ENCODE measurements around the gene EPS8L2.

Gene EPS8L2

DNA sequence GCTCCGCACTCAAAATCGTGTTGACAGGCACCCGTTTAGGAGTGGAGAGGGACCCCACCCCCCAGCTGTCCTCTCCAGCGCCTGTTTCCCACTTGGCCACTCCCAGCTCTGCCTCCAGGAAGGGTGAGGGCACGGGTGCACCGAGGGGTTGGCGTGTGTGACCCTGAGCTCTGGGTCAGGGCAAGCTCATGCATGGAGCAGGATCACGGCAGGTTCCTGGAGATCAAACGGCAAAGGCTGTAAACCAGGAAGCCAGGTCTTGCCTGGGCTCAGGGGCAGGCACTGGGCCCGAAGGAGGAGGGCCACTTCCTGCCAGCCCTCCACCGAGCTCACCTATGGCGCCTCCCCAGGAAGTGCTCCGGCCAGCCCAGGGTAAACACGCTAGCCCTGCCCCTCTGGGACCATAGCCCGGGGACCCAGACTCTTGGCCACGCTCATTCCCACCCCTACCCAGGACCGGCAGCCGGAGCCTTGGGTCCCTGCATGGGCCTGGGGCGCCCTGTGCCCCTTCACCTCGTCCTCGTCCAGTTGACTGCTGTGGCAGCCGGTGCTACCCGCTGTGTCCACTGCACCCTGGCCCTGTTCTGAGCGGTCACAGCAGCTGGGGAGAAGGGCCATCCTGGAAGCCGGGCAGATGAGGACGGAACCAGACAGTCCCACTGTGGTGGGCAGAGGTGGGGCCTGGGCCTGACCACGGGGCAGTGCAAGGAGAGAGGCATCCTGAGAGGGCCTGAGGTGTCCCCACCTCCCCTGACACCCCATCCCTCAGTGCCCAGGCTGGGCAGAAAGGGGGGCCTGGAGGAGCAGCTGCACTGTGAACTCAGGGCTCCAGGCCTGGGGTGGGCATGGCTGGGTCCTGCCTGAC, 1.0 kb upstream of the EPS8L2 start:
- no peak for DNase-seq

DNA sequence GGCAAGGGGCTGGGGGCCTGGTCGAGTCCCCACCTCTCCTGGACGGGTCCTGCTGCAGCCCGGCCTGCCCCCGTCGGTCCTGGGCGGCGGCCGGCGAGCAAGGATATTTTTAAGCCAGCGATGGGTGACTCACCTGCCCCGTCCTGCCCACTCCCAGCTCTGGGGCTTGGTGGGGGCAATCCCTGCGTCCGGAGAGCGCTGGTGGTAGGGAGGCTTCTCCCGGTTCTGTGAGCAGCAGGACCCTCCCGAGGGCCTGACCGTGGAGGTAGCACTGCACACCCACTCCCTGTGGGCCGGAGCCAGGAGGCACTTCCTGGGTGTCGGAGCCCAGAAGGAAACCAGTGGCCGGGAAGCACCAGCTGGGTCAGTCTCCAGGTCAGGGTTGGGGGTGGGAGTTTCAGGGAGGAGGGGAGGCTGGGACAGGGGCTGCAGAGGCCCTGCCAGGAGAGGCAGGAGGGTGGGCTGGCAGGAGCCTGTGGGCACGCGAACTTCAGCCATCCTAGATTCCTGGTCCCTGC, 467 bp downstream of the EPS8L2 start:
- no peak for DNase-seq

DNA sequence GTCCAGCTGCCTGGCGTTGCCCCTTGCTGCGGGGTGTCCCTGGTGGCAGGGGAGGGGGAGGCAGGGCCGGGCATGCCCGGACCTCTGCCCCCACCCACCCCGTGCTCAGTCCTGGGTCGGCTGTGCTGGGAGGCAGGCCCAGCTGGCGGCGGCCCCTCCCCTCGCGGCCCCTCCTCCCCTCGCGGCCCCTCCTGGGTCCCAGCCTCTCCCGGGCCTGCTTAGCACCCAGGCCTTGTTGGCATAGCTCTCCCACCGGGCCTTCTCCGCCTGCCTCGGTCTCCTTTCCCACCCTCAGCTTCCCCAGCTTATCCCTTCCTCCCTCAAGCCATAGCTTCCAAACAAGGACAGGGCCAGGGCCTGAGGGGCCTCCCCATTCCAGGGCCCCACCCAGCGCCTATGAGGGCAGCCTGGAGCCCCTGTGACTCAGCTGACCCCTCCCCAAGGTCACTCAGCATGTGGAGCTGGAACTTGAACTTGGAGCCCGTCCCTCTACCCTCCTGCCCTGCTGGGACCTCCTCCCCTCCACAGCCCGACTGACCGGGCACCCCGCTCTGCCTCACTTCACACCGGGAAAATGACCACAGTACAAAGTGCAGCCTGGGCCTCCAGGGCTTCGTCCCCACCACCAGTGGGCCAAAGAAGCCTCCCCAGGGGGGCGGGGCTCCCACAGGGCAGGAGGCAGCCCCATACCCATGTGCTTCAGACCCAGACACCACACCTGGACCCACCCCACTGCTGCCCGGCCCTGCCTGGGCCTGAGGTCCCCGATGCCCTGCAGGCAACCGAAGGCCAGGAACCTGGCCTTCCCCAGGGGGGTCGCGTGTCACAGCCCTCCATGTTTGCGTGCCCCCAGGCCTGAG, 1.2 kb downstream of the EPS8L2 start:
- no peak for DNase-seq

DNA sequence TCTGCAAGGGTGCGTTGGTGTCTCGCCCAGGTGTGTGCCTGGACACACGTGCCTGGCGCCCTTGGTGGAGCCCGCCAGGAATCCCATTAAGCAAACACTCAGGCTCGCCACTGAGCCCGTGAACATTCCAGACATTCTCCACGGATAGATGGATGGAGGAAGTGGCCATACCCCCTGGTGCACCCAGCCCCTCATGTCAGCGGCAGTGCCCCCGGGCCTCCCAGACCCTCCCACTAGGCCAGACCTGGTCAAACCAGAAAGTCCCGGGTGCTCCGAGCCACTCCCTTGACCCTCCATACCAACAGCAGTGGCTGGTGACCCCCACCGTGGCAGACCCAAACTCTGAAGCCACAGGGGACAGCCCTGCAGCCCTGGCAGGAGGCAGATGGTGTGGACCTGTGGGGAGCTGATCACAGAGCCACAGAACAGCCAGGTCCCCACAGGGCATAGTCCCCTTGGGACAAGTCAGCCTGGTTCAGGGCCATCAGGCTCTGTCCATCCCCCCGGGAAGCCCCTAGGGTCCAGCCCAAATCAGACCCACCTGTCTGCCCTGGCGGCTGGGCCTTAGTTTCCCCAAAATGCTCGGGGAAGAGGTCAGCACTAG, 1.9 kb downstream of the EPS8L2 start:
- no peak for DNase-seq

DNA sequence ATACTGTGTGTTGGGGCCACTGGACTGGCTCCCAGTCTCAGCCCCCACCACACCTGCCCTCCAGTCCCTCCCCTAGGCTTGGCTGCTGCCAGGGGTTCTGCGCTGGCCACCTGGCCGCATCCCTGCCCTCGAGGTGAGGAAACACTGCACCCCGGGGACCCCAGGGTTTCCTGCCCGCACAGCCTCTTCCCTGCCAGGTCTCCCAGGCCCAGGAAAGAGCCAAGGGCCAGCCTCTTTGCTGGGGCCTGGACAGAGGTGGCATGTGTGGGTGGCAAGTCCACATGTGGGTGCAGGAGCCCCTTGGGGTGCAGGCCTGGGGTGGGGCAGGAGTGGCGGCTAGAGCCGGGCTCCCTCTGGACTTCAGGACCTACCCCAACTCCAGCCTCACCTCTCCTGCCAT, 2.5 kb downstream of the EPS8L2 start:
- no peak for DNase-seq

DNA sequence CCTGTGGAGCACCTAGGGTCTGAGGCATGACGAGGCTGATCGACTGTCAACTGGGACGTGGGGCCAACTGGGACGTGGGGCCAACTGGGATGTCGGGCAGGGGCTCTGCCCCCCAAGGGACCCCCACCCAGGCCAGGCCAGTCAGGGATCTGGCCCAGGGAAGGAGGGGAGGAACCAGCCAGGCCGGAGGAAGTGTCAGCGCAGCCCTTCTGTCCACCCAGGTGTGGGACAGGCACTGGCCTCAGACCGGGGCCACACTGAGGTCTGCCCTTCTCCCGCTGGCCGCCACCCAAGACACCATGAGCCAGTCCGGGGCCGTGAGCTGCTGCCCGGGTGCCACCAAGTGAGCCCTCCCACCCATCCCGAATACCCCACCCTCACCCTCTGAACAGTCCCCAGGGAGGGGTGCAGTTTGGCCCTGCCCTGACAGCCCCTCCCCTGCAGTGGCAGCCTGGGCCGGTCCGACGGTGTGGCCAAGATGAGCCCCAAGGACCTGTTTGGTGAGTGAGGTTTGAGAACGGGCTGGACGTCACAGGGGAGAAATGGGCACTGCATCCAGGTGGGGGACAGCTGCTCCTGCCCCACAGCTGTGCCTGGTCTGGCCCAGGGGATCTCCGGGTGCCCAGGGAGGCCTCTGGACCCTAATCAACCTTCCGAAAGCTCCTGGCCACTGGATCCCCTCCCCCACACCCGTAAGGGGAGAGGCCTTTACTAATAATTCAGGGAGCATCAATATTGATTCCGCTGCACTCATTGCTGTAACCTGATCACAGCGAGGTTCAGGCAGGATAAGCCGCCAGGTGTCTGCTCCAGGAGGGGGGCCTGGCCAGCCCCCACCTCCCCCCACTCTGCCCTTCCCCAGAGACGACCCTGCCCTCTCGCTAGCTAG, 3.3 kb downstream of the EPS8L2 start:
- DNase-seq, result no peak

DNA sequence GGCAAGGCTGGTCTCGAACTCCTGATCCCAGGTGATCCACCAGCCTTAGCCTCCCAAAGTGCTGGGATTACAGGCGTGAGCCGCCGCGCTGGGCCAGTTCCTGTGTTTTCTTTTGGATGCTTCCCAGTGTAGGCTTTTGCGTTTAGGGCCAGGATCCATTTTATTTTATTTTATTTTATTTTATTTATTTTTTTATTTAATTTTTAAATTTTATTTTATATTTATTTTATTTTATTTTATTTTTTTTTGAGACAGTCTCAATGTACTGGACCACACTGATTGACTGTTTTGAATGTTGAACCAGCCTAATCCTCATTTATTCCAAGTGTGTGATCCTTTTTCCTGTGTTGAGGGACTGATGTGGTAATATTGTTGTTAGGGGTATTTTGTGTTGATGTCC, 8.4 kb downstream of the EPS8L2 start:
- DNase-seq, result no peak

DNA sequence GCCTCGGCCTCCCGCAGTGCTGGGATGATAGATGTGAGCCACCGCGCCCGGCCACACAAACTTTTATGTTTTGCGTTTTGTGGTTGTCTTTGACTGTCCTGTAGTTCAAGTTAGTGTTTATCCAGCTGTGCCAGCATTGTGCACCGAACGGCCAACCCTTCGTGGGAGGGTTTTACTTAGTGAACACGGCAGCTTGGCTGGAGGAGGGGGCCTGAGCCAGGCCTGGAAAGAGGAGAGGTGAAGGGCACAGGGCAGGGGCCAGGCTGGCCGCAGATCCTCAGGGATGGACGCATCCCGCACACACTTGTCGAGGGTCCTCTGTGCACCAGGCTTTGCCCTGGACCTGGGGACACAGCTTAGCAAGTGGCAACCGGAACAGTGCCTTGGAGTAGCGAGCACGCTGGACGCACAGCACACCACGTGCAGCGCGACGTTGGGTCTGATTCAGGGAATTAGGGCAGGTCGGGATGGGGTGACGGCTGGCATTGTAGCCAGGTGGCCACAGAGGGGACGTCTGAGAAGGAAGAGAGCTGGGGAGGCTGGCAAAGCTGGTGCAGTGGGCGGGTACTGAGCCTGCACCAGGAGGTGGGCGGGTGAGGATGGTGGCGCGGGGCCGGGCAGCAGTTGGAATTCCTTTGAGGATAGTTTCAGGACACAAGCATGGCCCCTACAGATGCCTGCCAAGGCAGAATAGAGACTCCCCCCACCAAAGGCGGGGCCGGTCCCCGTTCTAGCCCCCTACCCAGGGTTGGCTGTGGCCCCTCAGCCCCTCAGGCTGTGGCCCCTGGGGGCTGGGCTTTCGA, 13.4 kb downstream of the EPS8L2 start:
- no peak for DNase-seq

DNA sequence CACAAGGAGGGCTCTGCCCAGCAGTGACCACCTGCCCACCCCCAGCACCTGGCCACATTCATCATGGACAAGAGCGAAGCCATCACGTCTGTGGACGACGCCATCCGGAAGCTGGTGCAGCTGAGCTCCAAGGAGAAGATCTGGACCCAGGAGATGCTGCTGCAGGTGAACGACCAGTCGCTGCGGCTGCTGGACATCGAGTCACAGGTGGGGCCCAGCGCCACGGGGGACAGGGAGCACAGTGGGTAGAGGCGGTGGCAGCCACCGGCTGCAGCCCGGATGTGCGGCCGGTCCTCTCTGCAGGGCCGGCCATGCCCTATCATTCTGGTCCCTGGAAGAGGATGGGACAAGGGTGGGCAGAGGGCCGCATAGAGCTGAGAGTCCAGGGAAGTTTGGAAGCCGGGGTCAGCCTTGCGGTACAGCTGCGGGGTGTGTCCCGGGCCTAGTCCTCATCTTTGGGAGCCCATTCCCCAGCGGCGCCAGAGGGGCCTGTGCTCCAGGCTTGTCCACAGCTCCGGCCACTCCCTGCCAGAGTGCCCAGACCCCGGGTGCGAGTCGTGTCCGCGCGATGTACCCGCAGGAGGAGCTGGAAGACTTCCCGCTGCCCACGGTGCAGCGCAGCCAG, 14.1 kb downstream of the EPS8L2 start:
- DNase-seq, result no peak

DNA sequence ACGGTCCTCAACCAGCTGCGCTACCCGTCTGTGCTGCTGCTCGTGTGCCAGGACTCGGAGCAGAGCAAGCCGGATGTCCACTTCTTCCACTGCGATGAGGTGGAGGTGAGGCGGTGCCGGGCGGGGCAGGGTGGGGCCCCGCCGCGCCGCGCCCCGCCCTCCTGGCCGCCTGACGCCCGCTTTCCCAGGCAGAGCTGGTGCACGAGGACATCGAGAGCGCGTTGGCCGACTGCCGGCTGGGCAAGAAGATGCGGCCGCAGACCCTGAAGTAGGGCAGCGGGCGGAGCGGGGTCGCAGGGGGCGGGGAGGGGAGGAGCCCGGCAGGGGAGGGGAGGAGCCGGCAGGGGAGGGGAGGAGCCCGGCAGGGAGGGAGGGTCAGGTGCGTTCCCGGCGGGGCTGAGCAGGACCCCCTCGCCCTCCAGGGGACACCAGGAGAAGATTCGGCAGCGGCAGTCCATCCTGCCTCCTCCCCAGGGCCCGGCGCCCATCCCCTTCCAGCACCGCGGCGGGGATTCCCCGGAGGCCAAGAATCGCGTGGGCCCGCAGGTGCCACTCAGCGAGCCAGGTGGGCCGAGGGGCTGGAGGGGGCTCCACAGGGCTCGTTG, 14.7 kb downstream of the EPS8L2 start:
- DNase-seq, result no peak

DNA sequence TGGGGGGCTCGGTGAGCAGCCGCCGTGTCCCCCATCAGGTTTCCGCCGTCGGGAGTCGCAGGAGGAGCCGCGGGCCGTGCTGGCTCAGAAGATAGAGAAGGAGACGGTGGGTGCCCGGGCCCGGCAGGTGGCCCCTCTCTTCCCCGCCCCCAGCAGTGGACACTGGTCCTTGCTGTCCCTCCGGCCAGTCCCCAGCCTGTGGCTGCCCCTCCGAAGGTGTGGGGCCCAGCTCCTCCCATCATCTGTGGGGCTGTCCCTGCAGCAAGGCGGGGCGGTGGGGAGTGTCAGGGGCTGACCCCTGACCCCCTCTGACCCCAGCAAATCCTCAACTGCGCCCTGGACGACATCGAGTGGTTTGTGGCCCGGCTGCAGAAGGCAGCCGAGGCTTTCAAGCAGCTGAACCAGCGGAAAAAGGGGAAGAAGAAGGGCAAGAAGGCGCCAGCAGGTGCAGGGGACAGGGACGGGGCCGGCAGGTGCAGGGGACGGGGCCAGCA, 15.3 kb downstream of the EPS8L2 start:
- DNase-seq, result no peak

DNA sequence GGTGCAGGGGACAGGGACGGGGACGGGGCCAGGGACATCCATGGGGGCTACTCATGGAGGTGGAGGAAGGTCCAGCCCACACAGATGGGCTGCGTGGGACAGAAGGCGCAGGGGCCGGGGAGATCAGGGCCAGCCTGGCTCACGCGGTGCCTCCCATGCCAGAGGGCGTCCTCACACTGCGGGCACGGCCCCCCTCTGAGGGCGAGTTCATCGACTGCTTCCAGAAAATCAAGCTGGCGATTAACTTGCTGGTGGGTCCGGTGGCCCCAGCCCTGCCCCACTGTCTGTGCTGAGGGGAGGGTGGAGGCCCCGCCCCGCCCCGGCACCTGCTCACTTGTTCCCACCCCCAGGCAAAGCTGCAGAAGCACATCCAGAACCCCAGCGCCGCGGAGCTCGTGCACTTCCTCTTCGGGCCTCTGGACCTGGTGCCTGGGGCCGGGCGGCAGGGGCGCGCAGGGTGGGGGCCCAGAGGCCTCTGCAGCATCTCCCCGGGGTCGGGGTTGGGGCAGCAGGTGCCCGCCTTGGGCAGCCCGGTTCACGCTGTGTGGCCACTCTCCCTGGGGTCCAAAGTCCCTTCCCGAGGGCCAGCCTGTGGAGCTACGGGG, 15.8 kb downstream of the EPS8L2 start:
- no peak for DNase-seq

DNA sequence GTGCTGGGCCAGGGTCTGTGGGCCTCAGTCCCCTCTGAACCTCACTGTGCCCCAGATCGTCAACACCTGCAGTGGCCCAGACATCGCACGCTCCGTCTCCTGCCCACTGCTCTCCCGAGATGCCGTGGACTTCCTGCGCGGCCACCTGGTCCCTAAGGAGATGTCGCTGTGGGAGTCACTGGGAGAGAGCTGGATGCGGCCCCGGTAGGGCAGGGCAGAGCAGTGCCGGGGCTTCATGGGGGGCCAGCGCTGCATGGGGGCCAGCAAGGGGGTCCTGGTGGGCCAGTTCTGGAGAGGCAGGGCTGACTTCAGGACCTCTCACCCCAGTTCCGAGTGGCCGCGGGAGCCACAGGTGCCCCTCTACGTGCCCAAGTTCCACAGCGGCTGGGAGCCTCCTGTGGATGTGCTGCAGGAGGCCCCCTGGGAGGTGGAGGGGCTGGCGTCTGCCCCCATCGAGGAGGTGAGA, 16.3 kb downstream of the EPS8L2 start:
- DNase-seq, result no peak

DNA sequence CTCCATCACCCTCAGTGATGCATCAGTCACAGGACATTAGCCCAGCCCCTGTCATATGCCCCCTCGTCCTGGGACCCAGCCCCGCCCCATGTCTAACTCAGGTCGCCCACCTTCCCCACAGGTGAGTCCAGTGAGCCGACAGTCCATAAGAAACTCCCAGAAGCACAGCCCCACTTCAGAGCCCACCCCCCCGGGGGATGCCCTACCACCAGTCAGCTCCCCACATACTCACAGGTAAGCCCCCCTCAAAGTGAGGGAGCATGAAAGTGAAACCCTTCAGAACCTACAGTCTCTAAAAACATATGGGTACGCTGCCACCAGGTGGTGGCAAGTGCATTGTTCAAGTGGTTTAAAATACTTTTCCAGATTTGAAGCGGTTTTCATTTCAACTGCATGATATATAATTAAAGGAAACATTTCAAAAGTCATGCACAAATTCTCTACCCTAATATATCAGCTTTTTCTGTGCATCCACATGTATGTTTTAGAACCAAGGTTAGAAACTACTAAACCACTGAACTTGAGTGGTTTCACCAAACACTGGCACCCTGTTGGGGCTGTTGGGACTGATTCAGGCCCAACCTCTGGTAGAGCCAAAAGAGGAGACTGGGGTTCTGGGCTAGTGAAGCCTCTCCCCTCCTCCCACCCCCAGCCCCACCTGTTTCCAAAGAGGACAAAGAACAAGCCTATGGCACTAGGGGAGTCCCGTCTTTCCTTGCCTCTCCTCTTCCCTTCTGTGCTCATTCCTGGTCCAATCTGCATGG, 17.3 kb downstream of the EPS8L2 start:
- DNase-seq, result no peak

DNA sequence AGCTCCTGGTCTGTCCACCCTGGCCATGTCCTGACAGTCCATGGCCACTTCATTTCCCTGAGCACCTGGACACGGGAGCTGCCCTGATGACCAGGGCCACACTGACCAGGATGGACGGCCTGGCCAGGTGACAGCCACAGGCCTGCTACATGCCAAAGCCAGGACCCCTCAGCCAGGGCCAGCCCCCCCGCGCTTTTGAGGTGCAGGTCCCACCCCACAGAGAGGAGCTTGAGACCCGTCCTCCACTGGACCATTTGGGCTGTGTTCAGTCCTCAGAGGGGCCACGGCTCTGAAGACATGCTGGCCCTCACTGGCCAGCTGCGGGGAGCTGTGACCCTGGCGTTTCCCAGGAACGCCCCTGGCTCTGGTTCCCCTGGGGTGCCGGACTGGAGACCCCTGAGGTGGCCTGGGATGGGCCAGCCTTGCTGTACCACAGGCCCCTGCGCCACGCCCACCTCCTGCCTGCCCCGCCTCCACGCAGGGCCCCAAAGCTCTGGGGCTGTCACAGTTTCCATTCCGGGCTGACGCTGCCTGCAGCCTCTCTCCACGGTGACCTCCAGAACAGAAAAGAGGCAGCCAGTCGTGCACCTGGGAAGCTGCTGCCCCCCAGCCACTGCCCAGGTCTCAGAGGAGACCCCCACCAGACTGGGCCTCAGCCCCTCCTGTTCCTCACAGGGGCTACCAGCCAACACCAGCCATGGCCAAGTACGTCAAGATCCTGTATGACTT, 18.2 kb downstream of the EPS8L2 start:
- no peak for DNase-seq

DNA sequence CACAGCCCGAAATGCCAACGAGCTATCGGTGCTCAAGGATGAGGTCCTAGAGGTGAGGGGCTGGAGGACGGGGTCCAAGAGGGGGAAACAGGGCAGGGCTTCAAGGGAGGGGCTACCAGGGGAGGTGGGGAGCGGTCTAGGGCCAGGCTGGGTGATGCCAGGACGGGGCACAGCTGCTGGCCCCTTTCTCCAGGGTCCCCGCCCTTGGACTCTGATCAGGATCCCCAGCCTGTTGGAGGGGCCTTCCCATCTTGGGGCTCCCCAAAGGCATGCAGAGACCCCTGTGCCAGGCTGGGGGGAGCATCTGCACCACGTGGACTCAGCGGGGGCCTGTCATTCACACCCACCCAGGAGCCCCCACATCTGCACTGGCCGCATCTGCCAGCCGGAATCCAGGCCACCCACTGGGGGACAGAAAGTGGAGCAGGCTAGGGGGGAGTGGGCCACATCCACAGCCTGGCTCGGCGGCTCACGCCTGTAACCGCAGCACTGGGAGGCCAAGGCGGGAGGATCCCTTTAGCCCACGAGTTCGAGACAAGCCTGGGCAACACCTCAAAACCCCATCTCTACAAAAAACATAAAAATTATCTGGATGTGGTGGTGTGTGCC, 18.9 kb downstream of the EPS8L2 start:
- DNase-seq, result no peak

DNA sequence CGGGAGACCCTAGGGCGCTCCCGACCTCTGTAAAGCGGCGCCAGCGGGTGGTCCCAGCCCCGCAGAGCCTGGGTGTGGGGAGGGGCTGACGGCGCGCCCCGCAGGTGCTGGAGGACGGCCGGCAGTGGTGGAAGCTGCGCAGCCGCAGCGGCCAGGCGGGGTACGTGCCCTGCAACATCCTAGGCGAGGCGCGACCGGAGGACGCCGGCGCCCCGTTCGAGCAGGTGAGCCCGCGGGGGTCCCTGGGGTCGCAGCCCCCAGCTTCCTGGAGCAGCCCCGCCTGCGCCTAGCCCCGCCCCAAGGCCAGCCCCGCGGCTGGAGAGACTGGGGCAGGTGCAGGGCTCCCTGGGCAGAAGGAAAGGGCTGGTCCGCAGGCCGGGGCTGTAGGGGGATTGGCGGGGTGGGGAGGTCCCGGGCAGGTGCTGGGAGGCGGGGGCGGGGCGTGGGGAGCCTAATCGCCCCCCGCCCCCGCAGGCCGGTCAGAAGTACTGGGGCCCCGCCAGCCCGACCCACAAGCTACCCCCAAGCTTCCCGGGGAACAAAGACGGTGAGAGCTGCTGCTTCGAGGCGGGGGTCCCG, 19.7 kb downstream of the EPS8L2 start:
- no peak for DNase-seq
